Astrocyte (in vitro differentiated cells and primary cell): ENCODE measurements around the gene AOC3. TPM values are rescaled to one million over a fixed set of nuclear protein-coding genes. Genes with fewer than 3 reads are reported as not detected.
"Not testable (repeated sequence)": the region's sequence is repeated elsewhere in the genome, so short reads cannot be mapped to it uniquely, and the experiment has no call there.

Source experiments
- DNase-seq: peaks from one replicate; pipeline ENCODE4 v3.0.0-alpha.2; 2010; ENCODE audit warnings: low read depth
- FAIRE-seq: peaks from 2 replicates; lab custom pipeline; 2011; peaks lifted over from hg19 to GRCh38; lab: Jason Lieb, UNC
- H2AFZ ChIP-seq: 2 replicates; pipeline ENCODE4 v1.6.0; 2012; ENCODE audit warnings: low read depth, low read length, inconsistent platforms
- H3K27ac ChIP-seq: 2 replicates; pipeline ENCODE4 v1.5.1; 2011; ENCODE audit warnings: low read depth, low read length, inconsistent platforms
- H3K27me3 ChIP-seq: 2 replicates; pipeline ENCODE4 v1.6.0; 2011; ENCODE audit warnings: low read length, inconsistent platforms; ENCODE audit not compliant: insufficient read depth
- H3K36me3 ChIP-seq: 2 replicates; pipeline ENCODE4 v1.5.1; 2011; ENCODE audit warnings: low read length, inconsistent platforms; ENCODE audit not compliant: insufficient read depth
- H3K4me1 ChIP-seq: 2 replicates; pipeline ENCODE4 v1.5.1; 2011; ENCODE audit warnings: low read length, inconsistent platforms; ENCODE audit not compliant: insufficient read depth
- H3K4me2 ChIP-seq: 2 replicates; pipeline ENCODE4 v1.6.0; 2012; ENCODE audit warnings: low read length, inconsistent platforms
- H3K4me3 ChIP-seq: 2 replicates; pipeline ENCODE4 v1.5.1; 2011; ENCODE audit warnings: low read depth, mild to moderate bottlenecking, low read length, inconsistent platforms; ENCODE audit not compliant: insufficient read depth
- H3K79me2 ChIP-seq: 2 replicates; pipeline ENCODE4 v1.6.0; 2012; ENCODE audit warnings: mild to moderate bottlenecking, low read length, inconsistent platforms; ENCODE audit not compliant: insufficient read depth
- H3K9ac ChIP-seq: 2 replicates; pipeline ENCODE4 v1.6.0; 2012; ENCODE audit warnings: mild to moderate bottlenecking, low read length, inconsistent platforms
- H3K9me3 ChIP-seq: 2 replicates; pipeline ENCODE4 v1.5.1; 2012; ENCODE audit warnings: low read depth, mild to moderate bottlenecking, low read length, inconsistent platforms; ENCODE audit not compliant: insufficient read depth
- H4K20me1 ChIP-seq: 2 replicates; pipeline ENCODE4 v1.6.0; 2012; ENCODE audit warnings: low read length, inconsistent platforms; ENCODE audit not compliant: insufficient read depth
- H3K27ac Mint-ChIP-seq: one replicate; pipeline ENCODE4 v1.8.0; 2021; ENCODE audit warnings: mild to moderate bottlenecking, mixed read lengths; ENCODE audit not compliant: unreplicated experiment
- H3K27me3 Mint-ChIP-seq: one replicate; pipeline ENCODE4 v1.8.0; 2021; ENCODE audit warnings: low read depth, mixed read lengths; ENCODE audit not compliant: unreplicated experiment
- H3K36me3 Mint-ChIP-seq: one replicate; pipeline ENCODE4 v1.8.0; 2021; ENCODE audit warnings: low read depth, mixed read lengths; ENCODE audit not compliant: unreplicated experiment
- H3K4me1 Mint-ChIP-seq: one replicate; pipeline ENCODE4 v1.8.0; 2021; ENCODE audit warnings: low read depth, mixed read lengths; ENCODE audit not compliant: unreplicated experiment
- H3K4me3 Mint-ChIP-seq: one replicate; pipeline ENCODE4 v1.8.0; 2021; ENCODE audit warnings: mild to moderate bottlenecking, moderate library complexity, mixed read lengths; ENCODE audit not compliant: unreplicated experiment
- H3K9me3 Mint-ChIP-seq: one replicate; pipeline ENCODE4 v1.8.0; 2021; ENCODE audit warnings: mild to moderate bottlenecking, mixed read lengths; ENCODE audit not compliant: unreplicated experiment
- EZH2 ChIP-seq: IDR thresholded peaks from 2 replicates; pipeline ENCODE4 v1.6.1; 2012; ENCODE audit warnings: mild to moderate bottlenecking, low read length, inconsistent platforms; ENCODE audit not compliant: insufficient read depth
- total RNA-seq: library from RNA; stranded (reverse); gene quantifications from 2 replicates; pipeline ENCODE4 v1.2.1, GENCODE V29; 2021
- TF ChIP-seq, protein P1 (sequence below): IDR thresholded peaks from 2 replicates; pipeline ENCODE4 v1.5.1; 2011; ENCODE audit warnings: low read depth, mild to moderate bottlenecking, inconsistent platforms, low read length, moderate library complexity; ENCODE audit not compliant: insufficient read depth

AOC3 gene
- total RNA-seq, 1 donor from 2014 or later: 1.1 TPM

DNA sequence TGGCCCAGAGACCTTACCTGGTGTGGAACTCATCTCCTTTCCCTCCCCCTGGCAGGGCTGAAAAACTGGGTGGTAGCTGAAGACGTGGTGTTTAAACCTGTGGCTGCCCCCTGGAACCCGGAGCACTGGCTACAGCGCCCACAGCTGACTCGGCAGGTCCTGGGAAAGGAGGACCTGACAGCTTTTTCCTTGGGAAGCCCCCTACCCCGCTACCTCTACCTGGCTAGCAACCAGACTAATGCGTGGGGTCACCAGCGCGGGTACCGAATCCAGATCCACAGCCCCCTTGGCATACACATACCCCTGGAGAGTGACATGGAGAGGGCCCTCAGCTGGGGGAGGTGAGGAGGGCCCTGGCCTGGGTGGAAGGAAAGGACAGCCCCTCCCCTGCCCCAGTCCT lies 2.0 kb upstream of the AOC3 start:
- no peak overlapping the region for H3K27ac ChIP-seq
- no peak overlapping the region for H3K4me3 Mint-ChIP-seq
- no peaks in the 10 kb centered on the region for H3K79me2 ChIP-seq
- no peak for FAIRE-seq
- peaks cover 5% of the 10 kb centered on the region for H3K27me3 ChIP-seq
- no peak overlapping the region for H3K27ac Mint-ChIP-seq
- peaks cover 4% of the 10 kb centered on the region for H3K4me1 ChIP-seq
- H3K36me3 Mint-ChIP-seq: peaks cover 8% of the 10 kb centered on the region
- H4K20me1 ChIP-seq: peaks cover 27% of the 10 kb centered on the region
- H3K27me3 Mint-ChIP-seq: peaks cover 16% of the 10 kb centered on the region
- H3K9me3 ChIP-seq: no peaks in the 10 kb centered on the region
- H3K4me3 ChIP-seq: no peak overlapping the region
- DNase-seq: no peak
- TF ChIP-seq, protein P1, sequence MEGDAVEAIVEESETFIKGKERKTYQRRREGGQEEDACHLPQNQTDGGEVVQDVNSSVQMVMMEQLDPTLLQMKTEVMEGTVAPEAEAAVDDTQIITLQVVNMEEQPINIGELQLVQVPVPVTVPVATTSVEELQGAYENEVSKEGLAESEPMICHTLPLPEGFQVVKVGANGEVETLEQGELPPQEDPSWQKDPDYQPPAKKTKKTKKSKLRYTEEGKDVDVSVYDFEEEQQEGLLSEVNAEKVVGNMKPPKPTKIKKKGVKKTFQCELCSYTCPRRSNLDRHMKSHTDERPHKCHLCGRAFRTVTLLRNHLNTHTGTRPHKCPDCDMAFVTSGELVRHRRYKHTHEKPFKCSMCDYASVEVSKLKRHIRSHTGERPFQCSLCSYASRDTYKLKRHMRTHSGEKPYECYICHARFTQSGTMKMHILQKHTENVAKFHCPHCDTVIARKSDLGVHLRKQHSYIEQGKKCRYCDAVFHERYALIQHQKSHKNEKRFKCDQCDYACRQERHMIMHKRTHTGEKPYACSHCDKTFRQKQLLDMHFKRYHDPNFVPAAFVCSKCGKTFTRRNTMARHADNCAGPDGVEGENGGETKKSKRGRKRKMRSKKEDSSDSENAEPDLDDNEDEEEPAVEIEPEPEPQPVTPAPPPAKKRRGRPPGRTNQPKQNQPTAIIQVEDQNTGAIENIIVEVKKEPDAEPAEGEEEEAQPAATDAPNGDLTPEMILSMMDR: no peak
- no peak for TF ChIP-seq EZH2
- H3K4me2 ChIP-seq: no peak overlapping the region
- no peaks in the 10 kb centered on the region for H3K9me3 Mint-ChIP-seq
- H2AFZ ChIP-seq: no peak overlapping the region
- peaks cover 12% of the 10 kb centered on the region for H3K36me3 ChIP-seq
- no peak overlapping the region for H3K9ac ChIP-seq
- peaks cover 7% of the 10 kb centered on the region for H3K4me1 Mint-ChIP-seq

DNA sequence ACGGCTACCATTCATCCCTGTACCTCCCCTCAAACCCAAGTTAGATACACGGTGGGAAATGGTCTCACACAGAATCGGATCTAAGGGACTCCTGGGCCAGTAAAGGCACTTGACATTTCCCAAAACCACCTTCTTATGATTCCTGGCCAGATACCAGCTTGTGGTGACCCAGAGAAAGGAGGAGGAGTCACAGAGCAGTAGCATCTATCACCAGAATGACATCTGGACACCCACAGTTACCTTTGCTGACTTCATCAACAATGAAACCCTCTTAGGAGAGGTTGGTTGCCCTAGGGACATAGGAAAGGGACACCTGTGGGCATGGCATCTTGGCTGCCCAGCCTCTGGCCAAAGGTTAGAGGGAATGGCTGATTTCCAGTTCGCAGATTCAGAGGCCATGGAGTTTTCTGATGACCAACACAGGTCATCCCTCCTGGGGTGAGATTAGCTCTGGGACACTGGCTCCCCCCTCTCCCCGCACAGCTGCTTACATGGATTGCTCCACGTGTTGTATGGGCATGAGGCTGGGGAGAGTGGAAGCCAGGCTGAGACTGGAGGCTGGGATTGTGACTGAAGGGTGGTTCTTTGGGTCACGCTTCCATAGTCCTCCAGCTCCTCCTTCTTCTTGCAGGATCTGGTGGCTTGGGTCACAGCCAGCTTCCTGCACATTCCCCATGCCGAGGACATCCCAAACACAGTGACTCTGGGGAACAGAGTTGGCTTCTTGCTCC lies 1.4 kb upstream of the AOC3 start:
- no peak for TF ChIP-seq EZH2
- TF ChIP-seq, protein P1: no peak
- Mint-ChIP-seq H3K4me3 (no peak overlapping the region), H3K4me1 (peaks cover 7% of the 10 kb centered on the region), H3K27ac (no peak overlapping the region), H3K9me3 (no peaks in the 10 kb centered on the region), H3K36me3 (peaks cover 12% of the 10 kb centered on the region), H3K27me3 (peaks cover 16% of the 10 kb centered on the region)
- FAIRE-seq: no peak
- H3K27ac ChIP-seq: no peak overlapping the region
- no peak for DNase-seq
- no peak overlapping the region for H3K4me2 ChIP-seq
- no peaks in the 10 kb centered on the region for H3K9me3 ChIP-seq
- peaks cover 4% of the 10 kb centered on the region for H3K4me1 ChIP-seq
- no peak overlapping the region for H2AFZ ChIP-seq
- H3K27me3 ChIP-seq: peaks cover 5% of the 10 kb centered on the region
- H3K9ac ChIP-seq: no peak overlapping the region
- H3K4me3 ChIP-seq: no peak overlapping the region
- H4K20me1 ChIP-seq: peaks cover 22% of the 10 kb centered on the region
- peaks cover 6% of the 10 kb centered on the region for H3K36me3 ChIP-seq
- no peaks in the 10 kb centered on the region for H3K79me2 ChIP-seq

DNA sequence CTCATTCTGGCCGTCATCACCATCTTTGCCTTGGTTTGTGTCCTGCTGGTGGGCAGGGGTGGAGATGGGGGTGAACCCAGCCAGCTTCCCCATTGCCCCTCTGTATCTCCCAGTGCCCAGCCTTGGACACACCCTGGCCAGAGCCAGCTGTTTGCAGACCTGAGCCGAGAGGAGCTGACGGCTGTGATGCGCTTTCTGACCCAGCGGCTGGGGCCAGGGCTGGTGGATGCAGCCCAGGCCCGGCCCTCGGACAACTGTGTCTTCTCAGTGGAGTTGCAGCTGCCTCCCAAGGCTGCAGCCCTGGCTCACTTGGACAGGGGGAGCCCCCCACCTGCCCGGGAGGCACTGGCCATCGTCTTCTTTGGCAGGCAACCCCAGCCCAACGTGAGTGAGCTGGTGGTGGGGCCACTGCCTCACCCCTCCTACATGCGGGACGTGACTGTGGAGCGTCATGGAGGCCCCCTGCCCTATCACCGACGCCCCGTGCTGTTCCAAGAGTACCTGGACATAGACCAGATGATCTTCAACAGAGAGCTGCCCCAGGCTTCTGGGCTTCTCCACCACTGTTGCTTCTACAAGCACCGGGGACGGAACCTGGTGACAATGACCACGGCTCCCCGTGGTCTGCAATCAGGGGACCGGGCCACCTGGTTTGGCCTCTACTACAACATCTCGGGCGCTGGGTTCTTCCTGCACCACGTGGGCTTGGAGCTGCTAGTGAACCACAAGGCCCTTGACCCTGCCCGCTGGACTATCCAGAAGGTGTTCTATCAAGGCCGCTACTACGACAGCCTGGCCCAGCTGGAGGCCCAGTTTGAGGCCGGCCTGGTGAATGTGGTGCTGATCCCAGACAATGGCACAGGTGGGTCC lies 607 bp downstream of the AOC3 start:
- not testable (repeated sequence) for H3K9me3 ChIP-seq, H3K9me3 Mint-ChIP-seq, H3K27me3 ChIP-seq, H3K4me1 ChIP-seq, H3K9ac ChIP-seq, H3K4me3 ChIP-seq, H3K4me1 Mint-ChIP-seq, H3K79me2 ChIP-seq, H3K4me3 Mint-ChIP-seq, DNase-seq, H3K36me3 ChIP-seq, FAIRE-seq, H4K20me1 ChIP-seq, H3K27ac ChIP-seq, H2AFZ ChIP-seq, H3K4me2 ChIP-seq, H3K27ac Mint-ChIP-seq
- Mint-ChIP-seq H3K36me3 (peaks cover 12% of the 10 kb centered on the region), H3K27me3 (peaks cover 18% of the 10 kb centered on the region)
